DND-41 (cell line): ENCODE measurements around the gene RETNLB.

ENCODE experiments used
- ATAC-seq: fragments of 200-7000 bp; cut with Tn5 transposase; 3 replicates; pipeline ENCODE4 v1.9.1; 2021; ENCODE audit warnings: low read depth; ENCODE audit not compliant: insufficient read depth
- DNase-seq: peaks from one replicate; pipeline ENCODE4 v3.0.0-alpha.2; 2020
- H2AFZ ChIP-seq: 2 replicates; pipeline ENCODE4 v1.6.0; 2012; ENCODE audit warnings: low read depth, low read length
- H3K27ac ChIP-seq: 2 replicates; pipeline ENCODE4 v1.5.1; 2012; ENCODE audit warnings: low read length, inconsistent platforms
- H3K27me3 ChIP-seq: fragments of 200-600 bp; sonication (generic); 2 replicates; pipeline ENCODE4 v1.6.0; 2012; ENCODE audit warnings: low read length, mild to moderate bottlenecking, inconsistent platforms; ENCODE audit not compliant: insufficient read depth, poor library complexity
- H3K36me3 ChIP-seq: 2 replicates; pipeline ENCODE4 v1.5.1; 2012; ENCODE audit warnings: low read length, inconsistent platforms; ENCODE audit not compliant: insufficient read depth
- H3K4me1 ChIP-seq: 2 replicates; pipeline ENCODE4 v1.5.1; 2012; ENCODE audit warnings: mild to moderate bottlenecking, low read length; ENCODE audit not compliant: insufficient read depth
- H3K4me2 ChIP-seq: 2 replicates; pipeline ENCODE4 v1.6.0; 2012; ENCODE audit warnings: mild to moderate bottlenecking, moderate library complexity, low read length, inconsistent platforms; ENCODE audit not compliant: insufficient read depth
- H3K4me3 ChIP-seq, 2 experiments: fragments of 200-600 bp in 1 of 2; shearing (Covaris generic) in 1 of 2; 2 replicates each; pipeline ENCODE4 v1.5.1; 2012 to 2016; ENCODE audit warnings: inconsistent platforms in 2 of 2, low read length in 2 of 2, mild to moderate bottlenecking in 2 of 2, low read depth in 1 of 2, moderate library complexity in 1 of 2
- H3K79me2 ChIP-seq: 2 replicates; pipeline ENCODE4 v1.6.0; 2012; ENCODE audit warnings: low read length, inconsistent platforms; ENCODE audit not compliant: insufficient read depth
- H3K9ac ChIP-seq: 2 replicates; pipeline ENCODE4 v1.6.0; 2012; ENCODE audit warnings: low read depth, mild to moderate bottlenecking, inconsistent platforms, low read length, moderate library complexity
- H3K9me3 ChIP-seq: 2 replicates; pipeline ENCODE4 v1.5.1; 2012; ENCODE audit warnings: low read length, moderate library complexity, mild to moderate bottlenecking, inconsistent platforms; ENCODE audit not compliant: insufficient read depth, severe bottlenecking
- H4K20me1 ChIP-seq: 2 replicates; pipeline ENCODE4 v1.6.0; 2012; ENCODE audit warnings: low read length; ENCODE audit not compliant: insufficient read depth
- EZH2 ChIP-seq: IDR thresholded peaks from 3 replicates; pipeline ENCODE4 v1.6.1; 2012; ENCODE audit warnings: borderline replicate concordance, low read depth, mild to moderate bottlenecking, moderate library complexity, low read length, inconsistent platforms; ENCODE audit not compliant: severe bottlenecking
- TF ChIP-seq, protein P1 (sequence below): IDR thresholded peaks from 2 replicates; pipeline ENCODE4 v1.5.1; 2012; ENCODE audit warnings: borderline replicate concordance, low read length, moderate library complexity, mild to moderate bottlenecking; ENCODE audit not compliant: poor library complexity, severe bottlenecking; ENCODE audit errors: extremely low read depth

The RETNLB gene

DNA sequence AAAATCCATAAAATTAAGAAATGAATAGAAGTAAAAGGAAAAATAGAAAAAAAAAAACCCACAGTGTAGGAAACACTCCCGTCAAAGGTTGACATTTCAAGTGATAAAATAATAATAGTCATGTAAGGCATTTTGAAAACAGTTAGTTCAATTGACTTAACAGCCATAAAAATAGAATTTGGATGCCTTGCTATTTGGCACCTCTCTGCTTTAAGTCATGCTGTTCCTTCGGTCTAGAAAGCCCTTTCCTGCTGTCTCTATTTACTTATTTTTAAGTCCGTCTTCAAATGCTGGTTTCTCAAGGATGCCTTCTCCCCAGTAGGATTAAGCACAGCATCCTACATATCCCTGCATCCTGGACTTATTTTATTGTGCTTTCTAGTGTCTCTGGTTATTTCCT is 22.3 kb upstream of the RETNLB start:
- Histone ChIP-seq H3K9ac (no peak overlapping the region), H3K27ac (peak overlapping the region; percentile 62), H3K9me3 (no peaks in the 10 kb centered on the region), H3K36me3 (no peaks in the 10 kb centered on the region), H3K79me2 (no peaks in the 10 kb centered on the region), H3K4me1 (peaks cover 27% of the 10 kb centered on the region), H3K27me3 (no peaks in the 10 kb centered on the region), H2AFZ (no peak overlapping the region), H3K4me2 (peak overlapping the region; percentile 53), H4K20me1 (no peaks in the 10 kb centered on the region), H3K4me3 (0 out of 4 replicates have a peak overlapping the region, but pooled peaks of 1 of the 2 experiments have one; percentile 11)
- ATAC-seq (no peak), DNase-seq (no peak)
- TF ChIP-seq EZH2, result no peak
- TF ChIP-seq, protein P1, sequence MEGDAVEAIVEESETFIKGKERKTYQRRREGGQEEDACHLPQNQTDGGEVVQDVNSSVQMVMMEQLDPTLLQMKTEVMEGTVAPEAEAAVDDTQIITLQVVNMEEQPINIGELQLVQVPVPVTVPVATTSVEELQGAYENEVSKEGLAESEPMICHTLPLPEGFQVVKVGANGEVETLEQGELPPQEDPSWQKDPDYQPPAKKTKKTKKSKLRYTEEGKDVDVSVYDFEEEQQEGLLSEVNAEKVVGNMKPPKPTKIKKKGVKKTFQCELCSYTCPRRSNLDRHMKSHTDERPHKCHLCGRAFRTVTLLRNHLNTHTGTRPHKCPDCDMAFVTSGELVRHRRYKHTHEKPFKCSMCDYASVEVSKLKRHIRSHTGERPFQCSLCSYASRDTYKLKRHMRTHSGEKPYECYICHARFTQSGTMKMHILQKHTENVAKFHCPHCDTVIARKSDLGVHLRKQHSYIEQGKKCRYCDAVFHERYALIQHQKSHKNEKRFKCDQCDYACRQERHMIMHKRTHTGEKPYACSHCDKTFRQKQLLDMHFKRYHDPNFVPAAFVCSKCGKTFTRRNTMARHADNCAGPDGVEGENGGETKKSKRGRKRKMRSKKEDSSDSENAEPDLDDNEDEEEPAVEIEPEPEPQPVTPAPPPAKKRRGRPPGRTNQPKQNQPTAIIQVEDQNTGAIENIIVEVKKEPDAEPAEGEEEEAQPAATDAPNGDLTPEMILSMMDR, result no peak

DNA sequence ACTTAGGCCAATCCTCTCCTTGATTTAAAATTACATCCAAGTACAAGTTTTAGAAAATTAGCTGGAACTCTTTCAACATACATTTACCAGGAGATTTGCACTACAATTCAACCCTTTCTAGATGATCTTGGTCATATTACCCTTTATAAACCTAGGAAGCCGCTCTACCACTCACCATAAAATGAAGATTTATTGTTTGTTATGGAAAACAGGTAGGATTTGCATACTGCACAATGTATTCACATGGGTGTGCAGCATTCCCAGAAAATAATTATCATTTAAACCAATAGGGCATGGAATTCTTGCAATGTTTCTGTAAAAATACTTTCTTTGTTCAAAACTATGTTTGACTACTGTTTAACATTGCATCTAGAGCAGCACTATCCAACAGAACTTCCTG is 18.4 kb upstream of the RETNLB start:
- Histone ChIP-seq H3K4me1 (peaks cover 23% of the 10 kb centered on the region), H3K27ac (no peak overlapping the region), H3K36me3 (no peaks in the 10 kb centered on the region), H3K4me3 (no peak overlapping the region), H3K79me2 (no peaks in the 10 kb centered on the region), H3K4me2 (no peak overlapping the region), H3K9ac (no peak overlapping the region), H4K20me1 (no peaks in the 10 kb centered on the region), H2AFZ (no peak overlapping the region), H3K9me3 (no peaks in the 10 kb centered on the region), H3K27me3 (no peaks in the 10 kb centered on the region)
- TF ChIP-seq, protein P1, result no peak
- TF ChIP-seq EZH2, result no peak
- ATAC-seq (no peak), DNase-seq (no peak)

- ATAC-seq (0 out of 3 replicates have a peak, but pooled peaks have one; percentile 27), DNase-seq (no peak)
- no peaks in the 10 kb centered on the region for H4K20me1 ChIP-seq
- no peaks in the 10 kb centered on the region for H3K79me2 ChIP-seq
- no peak overlapping the region for H3K9ac ChIP-seq
- TF ChIP-seq, protein P1, result no peak
- TF ChIP-seq EZH2, result no peak
- no peak overlapping the region for H3K27ac ChIP-seq
- no peak overlapping the region for H3K4me2 ChIP-seq
- H2AFZ ChIP-seq, result no peak overlapping the region
- no peak overlapping the region for H3K4me3 ChIP-seq
- H3K27me3 ChIP-seq, result no peaks in the 10 kb centered on the region
- H3K9me3 ChIP-seq, result no peaks in the 10 kb centered on the region
- H3K4me1 ChIP-seq, result no peaks in the 10 kb centered on the region
- H3K36me3 ChIP-seq, result no peaks in the 10 kb centered on the region
These were observed 10.0 kb upstream of the RETNLB start for GRCh38 chr3:108767253-108767652.

GRCh38 chr3:108755686-108756085 is 1.5 kb downstream of the RETNLB start:
- TF ChIP-seq EZH2, result no peak
- TF ChIP-seq, protein P1, result no peak
- H3K9me3 ChIP-seq, result no peaks in the 10 kb centered on the region
- H3K4me3 ChIP-seq, result no peak overlapping the region
- H3K9ac ChIP-seq, result no peak overlapping the region
- no peak overlapping the region for H3K27ac ChIP-seq
- no peak overlapping the region for H2AFZ ChIP-seq
- ATAC-seq (peak; percentile 77), DNase-seq (peak; percentile 59)
- H3K79me2 ChIP-seq, result no peaks in the 10 kb centered on the region
- peaks cover 32% of the 10 kb centered on the region for H3K4me1 ChIP-seq
- H3K27me3 ChIP-seq, result no peaks in the 10 kb centered on the region
- no peaks in the 10 kb centered on the region for H4K20me1 ChIP-seq
- H3K36me3 ChIP-seq, result no peaks in the 10 kb centered on the region
- H3K4me2 ChIP-seq, result no peak overlapping the region
